ENCODE measurements around the gene ARPC4.

DNA sequence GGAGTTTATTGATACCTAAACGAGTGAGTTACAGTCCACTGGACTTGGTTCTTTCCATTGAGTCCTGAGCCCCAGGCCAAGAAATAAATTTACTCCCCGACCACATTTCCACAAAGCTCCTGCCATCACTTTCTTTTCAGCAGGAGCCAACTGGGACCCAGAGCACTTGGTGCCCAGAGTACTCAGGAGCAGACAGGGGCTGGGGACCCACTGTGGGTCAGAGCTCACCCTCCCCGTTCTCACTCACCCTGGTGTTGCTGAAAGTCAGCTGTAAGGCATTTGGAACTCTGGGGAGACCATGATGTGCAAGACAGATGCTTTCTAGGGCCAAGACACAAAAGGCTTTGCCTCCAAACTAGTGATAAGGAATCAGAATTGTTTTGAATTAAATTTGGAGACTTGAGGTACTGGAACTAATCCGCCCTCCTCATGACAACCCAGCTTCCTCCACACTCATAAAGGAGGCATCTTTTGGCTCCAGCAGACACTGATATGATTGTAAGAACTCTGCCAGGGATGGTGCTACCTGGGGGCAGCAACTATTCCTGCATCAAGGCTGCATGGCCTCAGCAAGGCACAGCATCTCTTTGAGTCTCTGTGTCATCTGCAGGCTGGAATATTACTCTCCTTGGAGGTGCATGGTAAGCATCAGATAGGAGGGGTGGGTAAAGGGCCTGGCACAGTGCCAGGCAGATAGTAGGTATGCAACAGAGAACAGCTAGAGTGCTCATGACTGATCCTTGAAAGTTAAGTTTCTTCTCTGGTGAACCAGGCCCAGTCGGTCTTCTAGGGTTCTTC is 15.8 kb upstream of the ARPC4 start:
- TF ChIP-seq, protein P1, sequence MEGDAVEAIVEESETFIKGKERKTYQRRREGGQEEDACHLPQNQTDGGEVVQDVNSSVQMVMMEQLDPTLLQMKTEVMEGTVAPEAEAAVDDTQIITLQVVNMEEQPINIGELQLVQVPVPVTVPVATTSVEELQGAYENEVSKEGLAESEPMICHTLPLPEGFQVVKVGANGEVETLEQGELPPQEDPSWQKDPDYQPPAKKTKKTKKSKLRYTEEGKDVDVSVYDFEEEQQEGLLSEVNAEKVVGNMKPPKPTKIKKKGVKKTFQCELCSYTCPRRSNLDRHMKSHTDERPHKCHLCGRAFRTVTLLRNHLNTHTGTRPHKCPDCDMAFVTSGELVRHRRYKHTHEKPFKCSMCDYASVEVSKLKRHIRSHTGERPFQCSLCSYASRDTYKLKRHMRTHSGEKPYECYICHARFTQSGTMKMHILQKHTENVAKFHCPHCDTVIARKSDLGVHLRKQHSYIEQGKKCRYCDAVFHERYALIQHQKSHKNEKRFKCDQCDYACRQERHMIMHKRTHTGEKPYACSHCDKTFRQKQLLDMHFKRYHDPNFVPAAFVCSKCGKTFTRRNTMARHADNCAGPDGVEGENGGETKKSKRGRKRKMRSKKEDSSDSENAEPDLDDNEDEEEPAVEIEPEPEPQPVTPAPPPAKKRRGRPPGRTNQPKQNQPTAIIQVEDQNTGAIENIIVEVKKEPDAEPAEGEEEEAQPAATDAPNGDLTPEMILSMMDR (IDR thresholded peaks at IDR 0.05; ENCODE audit: extremely low read depth in 1 of 2, insufficient read depth in 1 of 2, low read depth in 1 of 2, low read length in 2 of 2) = no peak
- TF ChIP-seq POLR2A (IDR thresholded peaks at IDR 0.05; ENCODE audit: low read depth, low read length) (no peak), EZH2 (IDR thresholded peaks at IDR 0.05; ENCODE audit: borderline replicate concordance, low read depth, low read length, severe bottlenecking) (no peak), POLR2AphosphoS5 (IDR thresholded peaks at IDR 0.05; ENCODE audit: insufficient read depth, low read depth, low read length) (no peak), FOS (IDR thresholded peaks at IDR 0.05; ENCODE audit: borderline replicate concordance, insufficient read depth, low read length) (no peak), JUN (IDR thresholded peaks at IDR 0.05; ENCODE audit: borderline replicate concordance, insufficient read depth, insufficient read length, low read depth) (no peak), MAX (IDR thresholded peaks at IDR 0.05; ENCODE audit: insufficient read depth, insufficient read length) (no peak), MYC (IDR thresholded peaks at IDR 0.05; ENCODE audit: low read depth, low read length) (no peak)
